ENCODE results near the gene TMUB1.
A peak's percentile ranks its signal among the peaks of the same experiment; 100 is the strongest.

Gene TMUB1

GRCh38 chr7:151051108-151051507, 32.2 kb downstream of the TMUB1 start:
- TF ChIP-seq CTCF (conservative IDR thresholded peaks at IDR 0.05), result no peak
- no peak overlapping the region for H3K27ac ChIP-seq

- H3K27ac ChIP-seq, result no peak overlapping the region
These were observed 34.3 kb downstream of the TMUB1 start for GRCh38 chr7:151048911-151049463.

GRCh38 chr7:151047976-151048815, 35.1 kb downstream of the TMUB1 start, which contains the start of gene ASIC3:
ASIC3 (plus strand) TSS chr7:151048531; CDS start chr7:151048886, 355 bp downstream.
- no peak within 1 kb of the TSS for H3K27ac ChIP-seq
- no peak for TF ChIP-seq CTCF (conservative IDR thresholded peaks at IDR 0.05)

More at GRCh38 chr7:151048911-151049463, 34.3 kb downstream of the TMUB1 start:
- TF ChIP-seq CTCF (conservative IDR thresholded peaks at IDR 0.05), result no peak

- peak overlapping the region; percentile 21; the same call in 1 of the 2 replicates for H3K27ac ChIP-seq
These were observed 36.4 kb downstream of the TMUB1 start for GRCh38 chr7:151046603-151047573.

GRCh38 chr7:151045967-151046366, 37.3 kb downstream of the TMUB1 start:
- H3K27ac ChIP-seq, result no peak overlapping the region
- no peak for TF ChIP-seq CTCF (conservative IDR thresholded peaks at IDR 0.05)

More at GRCh38 chr7:151046603-151047573, 36.4 kb downstream of the TMUB1 start:
- TF ChIP-seq CTCF (conservative IDR thresholded peaks at IDR 0.05), result no peak

GRCh38 chr7:151045262-151045661, 38.0 kb downstream of the TMUB1 start:
- H3K27ac ChIP-seq, result no peak overlapping the region
- TF ChIP-seq CTCF (conservative IDR thresholded peaks at IDR 0.05), result no peak
